GM12801 (cell line): Measurements from ENCODE around the gene FAM163A.

Experiments used
- TF ChIP-seq, protein P1 (sequence below): IDR thresholded peaks from one replicate; pipeline ENCODE4 v1.5.1; 2011; ENCODE audit warnings: control low read depth; ENCODE audit not compliant: insufficient read length; ENCODE audit errors: extremely low read depth

The FAM163A gene

DNA sequence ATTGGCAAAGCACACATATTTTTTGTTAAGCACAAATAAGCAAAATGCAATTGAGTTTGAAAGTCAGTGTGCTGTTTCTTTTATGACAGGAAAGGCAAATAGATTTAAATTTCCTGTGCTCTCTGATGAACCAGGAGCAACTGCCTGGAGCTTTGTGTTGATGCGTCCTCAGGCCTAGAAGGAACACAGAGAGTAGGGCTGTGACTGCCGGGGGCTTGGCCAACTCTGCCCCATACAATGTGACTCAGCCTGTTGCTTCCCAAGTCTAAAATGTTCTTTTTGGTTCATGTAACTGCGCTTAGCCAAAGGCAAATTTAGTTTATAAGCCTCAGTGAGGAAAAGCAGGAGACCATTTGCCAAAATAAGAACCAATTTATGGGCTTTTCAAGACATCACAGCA is 97.0 kb downstream of the FAM163A start:
- TF ChIP-seq, protein P1, sequence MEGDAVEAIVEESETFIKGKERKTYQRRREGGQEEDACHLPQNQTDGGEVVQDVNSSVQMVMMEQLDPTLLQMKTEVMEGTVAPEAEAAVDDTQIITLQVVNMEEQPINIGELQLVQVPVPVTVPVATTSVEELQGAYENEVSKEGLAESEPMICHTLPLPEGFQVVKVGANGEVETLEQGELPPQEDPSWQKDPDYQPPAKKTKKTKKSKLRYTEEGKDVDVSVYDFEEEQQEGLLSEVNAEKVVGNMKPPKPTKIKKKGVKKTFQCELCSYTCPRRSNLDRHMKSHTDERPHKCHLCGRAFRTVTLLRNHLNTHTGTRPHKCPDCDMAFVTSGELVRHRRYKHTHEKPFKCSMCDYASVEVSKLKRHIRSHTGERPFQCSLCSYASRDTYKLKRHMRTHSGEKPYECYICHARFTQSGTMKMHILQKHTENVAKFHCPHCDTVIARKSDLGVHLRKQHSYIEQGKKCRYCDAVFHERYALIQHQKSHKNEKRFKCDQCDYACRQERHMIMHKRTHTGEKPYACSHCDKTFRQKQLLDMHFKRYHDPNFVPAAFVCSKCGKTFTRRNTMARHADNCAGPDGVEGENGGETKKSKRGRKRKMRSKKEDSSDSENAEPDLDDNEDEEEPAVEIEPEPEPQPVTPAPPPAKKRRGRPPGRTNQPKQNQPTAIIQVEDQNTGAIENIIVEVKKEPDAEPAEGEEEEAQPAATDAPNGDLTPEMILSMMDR, result no peak

GRCh38 chr1:179848233-179848632 is 105.1 kb downstream of the FAM163A start:
- TF ChIP-seq, protein P1, result no peak

- TF ChIP-seq, protein P1, result no peak
Observed at GRCh38 chr1:179853102-179853501, 110.0 kb downstream of the FAM163A start.

DNA sequence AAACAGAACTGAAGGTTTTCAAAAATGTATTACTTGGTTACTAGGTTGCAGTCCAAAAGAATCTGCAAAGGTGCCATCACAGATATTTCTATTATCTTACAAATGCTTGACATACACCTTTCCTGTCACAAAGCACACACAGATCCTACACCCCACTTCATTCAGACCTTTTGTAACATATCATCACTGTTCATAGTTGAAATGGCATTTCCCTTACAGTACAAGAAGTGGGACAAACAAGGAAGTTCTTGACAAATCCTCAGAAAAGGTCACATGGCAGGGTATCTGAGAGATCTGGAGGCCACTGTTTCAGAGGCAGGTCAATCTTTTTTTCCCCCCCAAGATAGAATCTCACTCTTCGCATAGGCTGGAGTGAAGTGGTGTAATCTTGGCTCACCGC is 113.2 kb downstream of the FAM163A start:
- TF ChIP-seq, protein P1, result no peak

GRCh38 chr1:179857009-179857408 is 113.9 kb downstream of the FAM163A start:
- TF ChIP-seq, protein P1, result no peak

- TF ChIP-seq, protein P1, result no peak
Observed at GRCh38 chr1:179860652-179861051, 117.6 kb downstream of the FAM163A start.

DNA sequence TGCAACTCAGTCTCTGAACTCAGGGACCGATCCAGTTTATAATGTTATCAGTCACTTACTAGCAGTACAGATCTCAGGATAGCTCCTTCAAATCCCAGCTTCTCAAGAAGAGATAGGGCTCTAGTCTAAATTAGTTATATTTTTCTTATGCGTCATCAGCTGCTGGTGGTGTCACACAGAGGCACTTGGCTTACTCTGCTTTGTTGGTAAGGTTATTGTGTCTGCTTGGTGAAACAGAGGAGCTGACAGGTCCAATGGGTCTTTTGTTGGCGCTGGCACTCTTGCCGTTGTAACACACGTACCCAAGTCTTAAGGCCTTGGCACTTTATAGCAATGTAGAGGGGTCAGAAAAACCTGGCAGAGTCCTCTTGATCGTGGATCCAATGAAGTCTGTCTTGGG is 122.3 kb downstream of the FAM163A start:
- TF ChIP-seq, protein P1, result no peak
